HepG2 (cell line): Measurements from ENCODE around the gene ATR. TPM values are rescaled to one million over a fixed set of nuclear protein-coding genes. Genes with fewer than 3 reads are reported as not detected.

Experiments
- CBX5 ChIP-seq: sonication (generic); formaldehyde crosslinking; IDR thresholded peaks from 2 replicates; pipeline ENCODE4 v1.4.0; 2020; ENCODE audit warnings: missing genetic modification reagents, borderline replicate concordance
- DPF2 ChIP-seq: sonication (generic); formaldehyde crosslinking; IDR thresholded peaks from 2 replicates; pipeline ENCODE4 v1.4.0; 2020; ENCODE audit warnings: mild to moderate bottlenecking, low read depth, missing genetic modification reagents, borderline replicate concordance
- ELK4 ChIP-seq: sonication (generic); formaldehyde crosslinking; IDR thresholded peaks from 2 replicates; pipeline ENCODE4 v1.9.0; 2021; ENCODE audit warnings: missing genetic modification reagents, borderline replicate concordance
- GPN1 ChIP-seq: sonication (generic); formaldehyde crosslinking; IDR thresholded peaks from 2 replicates; pipeline ENCODE4 v1.5.1; 2020; ENCODE audit warnings: missing genetic modification reagents, borderline replicate concordance
- HDAC2 ChIP-seq: sonication (generic); formaldehyde crosslinking; IDR thresholded peaks from 2 replicates; pipeline ENCODE4 v1.4.0; 2020; ENCODE audit warnings: missing genetic modification reagents
- HOXA5 ChIP-seq: sonication (generic); formaldehyde crosslinking; IDR thresholded peaks from 2 replicates; pipeline ENCODE4 v1.4.0; 2020; ENCODE audit warnings: missing genetic modification reagents
- HOXA7 ChIP-seq: sonication (generic); formaldehyde crosslinking; IDR thresholded peaks from 2 replicates; pipeline ENCODE4 v1.8.1; 2022; ENCODE audit warnings: mild to moderate bottlenecking, missing genetic modification reagents, moderate library complexity
- RARG ChIP-seq: sonication (generic); formaldehyde crosslinking; IDR thresholded peaks from 2 replicates; pipeline ENCODE4 v1.4.0; 2020; ENCODE audit warnings: low read depth, mild to moderate bottlenecking, missing genetic modification reagents
- SNAPC2 ChIP-seq: sonication (generic); formaldehyde crosslinking; IDR thresholded peaks from 2 replicates; pipeline ENCODE4 v1.8.1; 2022; ENCODE audit warnings: mild to moderate bottlenecking, missing genetic modification reagents
- SRSF9 ChIP-seq: fragments of 200-400 bp; formaldehyde crosslinking; IDR thresholded peaks from 2 replicates; pipeline ENCODE4 v1.6.1; 2018; ENCODE audit warnings: borderline replicate concordance, mild to moderate bottlenecking, low read depth, low read length; ENCODE audit not compliant: insufficient read depth, poor library complexity, severe bottlenecking
- TERF1 ChIP-seq: sonication (generic); formaldehyde crosslinking; IDR thresholded peaks from 2 replicates; pipeline ENCODE4 v1.8.0; 2022; ENCODE audit warnings: mild to moderate bottlenecking, missing genetic modification reagents, moderate library complexity
- YEATS4 ChIP-seq: sonication (generic); formaldehyde crosslinking; IDR thresholded peaks from 2 replicates; pipeline ENCODE4 v1.4.0; 2020; ENCODE audit warnings: missing genetic modification reagents, borderline replicate concordance
- ZBTB21 ChIP-seq: sonication (generic); formaldehyde crosslinking; IDR thresholded peaks from 2 replicates; pipeline ENCODE4 v1.4.0; 2020; ENCODE audit warnings: missing genetic modification reagents
- ZNF567 ChIP-seq: sonication (generic); formaldehyde crosslinking; IDR thresholded peaks from 2 replicates; pipeline ENCODE4 v1.8.1; 2023; ENCODE audit warnings: mild to moderate bottlenecking, missing genetic modification reagents, borderline replicate concordance
- polyA plus RNA-seq, 8 experiments: library from polyadenylated mRNA; depleted of rRNA in 3 of 8; stranded (reverse) in 7 of 8; unstranded in 1 of 8; fragments of >200 nt; fragmentation: Illumina TruSeq in 4 of 8; extraction: Trizol in 4 of 8; gene quantifications; 2 replicates each; pipeline versions ENCODE4 v1.2.1 to v1.2.3, GENCODE V29; 2011 to 2016; ENCODE audit warnings: low read depth in 4 of 8, missing spikeins in 1 of 8, mixed read lengths in 1 of 8; ENCODE audit not compliant: insufficient read depth in 1 of 8
- total RNA-seq, 5 experiments: library from RNA; depleted of rRNA; stranded (reverse); fragments of >200 nt; fragmentation: Illumina TruSeq; extraction: Trizol; gene quantifications; 2 replicates each; pipeline ENCODE4 v1.2.3, GENCODE V29; 2016; ENCODE audit warnings: low read depth in 1 of 5
- TF ChIP-seq, protein P1 (sequence below): sonication (generic); formaldehyde crosslinking; IDR thresholded peaks from 2 replicates; pipeline ENCODE4 v1.5.0; 2020; ENCODE audit warnings: mild to moderate bottlenecking, missing genetic modification reagents
- TF ChIP-seq, protein P2 (sequence below): sonication (generic); formaldehyde crosslinking; IDR thresholded peaks from 2 replicates; pipeline ENCODE4 v1.4.0; 2020; ENCODE audit warnings: mild to moderate bottlenecking, missing genetic modification reagents

The ATR gene
- total and polyA plus RNA-seq, 2 of the 13 experiments (the other 11 are each of a cell fraction or from before 2014, with no cell fraction given), result 6.6 to 17.0 TPM

- no peak; the same call in 1 of the 2 replicates for TF ChIP-seq ELK4 (CRISPR knock-in tag)
- no peak for TF ChIP-seq SRSF9
- peak; percentile 93 for TF ChIP-seq HDAC2
- no peak for TF ChIP-seq RARG (CRISPR knock-in tag)
- TF ChIP-seq, protein P1, sequence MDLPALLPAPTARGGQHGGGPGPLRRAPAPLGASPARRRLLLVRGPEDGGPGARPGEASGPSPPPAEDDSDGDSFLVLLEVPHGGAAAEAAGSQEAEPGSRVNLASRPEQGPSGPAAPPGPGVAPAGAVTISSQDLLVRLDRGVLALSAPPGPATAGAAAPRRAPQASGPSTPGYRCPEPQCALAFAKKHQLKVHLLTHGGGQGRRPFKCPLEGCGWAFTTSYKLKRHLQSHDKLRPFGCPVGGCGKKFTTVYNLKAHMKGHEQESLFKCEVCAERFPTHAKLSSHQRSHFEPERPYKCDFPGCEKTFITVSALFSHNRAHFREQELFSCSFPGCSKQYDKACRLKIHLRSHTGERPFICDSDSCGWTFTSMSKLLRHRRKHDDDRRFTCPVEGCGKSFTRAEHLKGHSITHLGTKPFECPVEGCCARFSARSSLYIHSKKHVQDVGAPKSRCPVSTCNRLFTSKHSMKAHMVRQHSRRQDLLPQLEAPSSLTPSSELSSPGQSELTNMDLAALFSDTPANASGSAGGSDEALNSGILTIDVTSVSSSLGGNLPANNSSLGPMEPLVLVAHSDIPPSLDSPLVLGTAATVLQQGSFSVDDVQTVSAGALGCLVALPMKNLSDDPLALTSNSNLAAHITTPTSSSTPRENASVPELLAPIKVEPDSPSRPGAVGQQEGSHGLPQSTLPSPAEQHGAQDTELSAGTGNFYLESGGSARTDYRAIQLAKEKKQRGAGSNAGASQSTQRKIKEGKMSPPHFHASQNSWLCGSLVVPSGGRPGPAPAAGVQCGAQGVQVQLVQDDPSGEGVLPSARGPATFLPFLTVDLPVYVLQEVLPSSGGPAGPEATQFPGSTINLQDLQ (CRISPR knock-in tag), result peak; percentile 93; the same call in 1 of the 2 replicates
- TF ChIP-seq SNAPC2 (CRISPR knock-in tag), result peak; percentile 94; the same call in 1 of the 2 replicates
- no peak for TF ChIP-seq HOXA7 (CRISPR knock-in tag)
- no peak; the same call in 1 of the 2 replicates for TF ChIP-seq HOXA5 (CRISPR knock-in tag)
- no peak for TF ChIP-seq GPN1 (CRISPR knock-in tag)
- TF ChIP-seq TERF1 (CRISPR knock-in tag), result no peak
- TF ChIP-seq ZBTB21 (CRISPR knock-in tag), result 0 out of 2 replicates have a peak, but pooled peaks have one; percentile 57
- TF ChIP-seq YEATS4 (CRISPR knock-in tag), result peak; percentile 93
- TF ChIP-seq, protein P2, sequence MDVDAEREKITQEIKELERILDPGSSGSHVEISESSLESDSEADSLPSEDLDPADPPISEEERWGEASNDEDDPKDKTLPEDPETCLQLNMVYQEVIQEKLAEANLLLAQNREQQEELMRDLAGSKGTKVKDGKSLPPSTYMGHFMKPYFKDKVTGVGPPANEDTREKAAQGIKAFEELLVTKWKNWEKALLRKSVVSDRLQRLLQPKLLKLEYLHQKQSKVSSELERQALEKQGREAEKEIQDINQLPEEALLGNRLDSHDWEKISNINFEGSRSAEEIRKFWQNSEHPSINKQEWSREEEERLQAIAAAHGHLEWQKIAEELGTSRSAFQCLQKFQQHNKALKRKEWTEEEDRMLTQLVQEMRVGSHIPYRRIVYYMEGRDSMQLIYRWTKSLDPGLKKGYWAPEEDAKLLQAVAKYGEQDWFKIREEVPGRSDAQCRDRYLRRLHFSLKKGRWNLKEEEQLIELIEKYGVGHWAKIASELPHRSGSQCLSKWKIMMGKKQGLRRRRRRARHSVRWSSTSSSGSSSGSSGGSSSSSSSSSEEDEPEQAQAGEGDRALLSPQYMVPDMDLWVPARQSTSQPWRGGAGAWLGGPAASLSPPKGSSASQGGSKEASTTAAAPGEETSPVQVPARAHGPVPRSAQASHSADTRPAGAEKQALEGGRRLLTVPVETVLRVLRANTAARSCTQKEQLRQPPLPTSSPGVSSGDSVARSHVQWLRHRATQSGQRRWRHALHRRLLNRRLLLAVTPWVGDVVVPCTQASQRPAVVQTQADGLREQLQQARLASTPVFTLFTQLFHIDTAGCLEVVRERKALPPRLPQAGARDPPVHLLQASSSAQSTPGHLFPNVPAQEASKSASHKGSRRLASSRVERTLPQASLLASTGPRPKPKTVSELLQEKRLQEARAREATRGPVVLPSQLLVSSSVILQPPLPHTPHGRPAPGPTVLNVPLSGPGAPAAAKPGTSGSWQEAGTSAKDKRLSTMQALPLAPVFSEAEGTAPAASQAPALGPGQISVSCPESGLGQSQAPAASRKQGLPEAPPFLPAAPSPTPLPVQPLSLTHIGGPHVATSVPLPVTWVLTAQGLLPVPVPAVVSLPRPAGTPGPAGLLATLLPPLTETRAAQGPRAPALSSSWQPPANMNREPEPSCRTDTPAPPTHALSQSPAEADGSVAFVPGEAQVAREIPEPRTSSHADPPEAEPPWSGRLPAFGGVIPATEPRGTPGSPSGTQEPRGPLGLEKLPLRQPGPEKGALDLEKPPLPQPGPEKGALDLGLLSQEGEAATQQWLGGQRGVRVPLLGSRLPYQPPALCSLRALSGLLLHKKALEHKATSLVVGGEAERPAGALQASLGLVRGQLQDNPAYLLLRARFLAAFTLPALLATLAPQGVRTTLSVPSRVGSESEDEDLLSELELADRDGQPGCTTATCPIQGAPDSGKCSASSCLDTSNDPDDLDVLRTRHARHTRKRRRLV (CRISPR knock-in tag), result peak; percentile 97
- TF ChIP-seq CBX5 (CRISPR knock-in tag), result peak; percentile 91; the same call in 1 of the 2 replicates
- no peak for TF ChIP-seq DPF2
- TF ChIP-seq ZNF567, result no peak; the same call in 1 of the 2 replicates
Measured at GRCh38 chr3:142578329-142579223, at the start of gene ATR (continued).
